HepG2 (cell line): Measurements from ENCODE around the gene GPS2. TPM values are rescaled to one million over a fixed set of nuclear protein-coding genes. Genes with fewer than 3 reads are reported as not detected.

ENCODE experiments used
- ADNP ChIP-seq: sonication (generic); formaldehyde crosslinking; IDR thresholded peaks from 2 replicates; pipeline ENCODE4 v1.4.0; 2020; ENCODE audit warnings: missing genetic modification reagents
- CEBPG ChIP-seq: IDR thresholded peaks from 2 replicates; pipeline ENCODE4 v1.6.1; 2016
- FIP1L1 ChIP-seq: fragments of 200-400 bp; formaldehyde crosslinking; IDR thresholded peaks from 2 replicates; pipeline ENCODE4 v1.6.1; 2018; ENCODE audit warnings: low read depth, mild to moderate bottlenecking, low read length, moderate library complexity, borderline replicate concordance; ENCODE audit not compliant: insufficient read depth
- GFI1 ChIP-seq: sonication (generic); formaldehyde crosslinking; IDR thresholded peaks from 2 replicates; pipeline ENCODE4 v1.5.0; 2020; ENCODE audit warnings: missing genetic modification reagents, mild to moderate bottlenecking, borderline replicate concordance
- HNRNPK ChIP-seq: fragments of 200-400 bp; formaldehyde crosslinking; IDR thresholded peaks from 2 replicates; pipeline ENCODE4 v1.6.1; 2018; ENCODE audit warnings: low read length, low read depth, moderate library complexity, mild to moderate bottlenecking; ENCODE audit not compliant: poor library complexity, severe bottlenecking
- KLF11 ChIP-seq: IDR thresholded peaks from 2 replicates; pipeline ENCODE4 v1.6.1; 2016; ENCODE audit warnings: missing compliant biosample characterization
- MEIS2 ChIP-seq: sonication (generic); formaldehyde crosslinking; IDR thresholded peaks from 2 replicates; pipeline ENCODE4 v1.9.0; 2021; ENCODE audit warnings: mild to moderate bottlenecking, missing genetic modification reagents
- SCMH1 ChIP-seq: sonication (generic); formaldehyde crosslinking; IDR thresholded peaks from 2 replicates; pipeline ENCODE4 v1.9.0; 2021; ENCODE audit warnings: missing genetic modification reagents, mild to moderate bottlenecking, borderline replicate concordance
- SIX1 ChIP-seq: sonication (generic); formaldehyde crosslinking; IDR thresholded peaks from 2 replicates; pipeline ENCODE4 v1.4.0; 2020; ENCODE audit warnings: missing genetic modification reagents, borderline replicate concordance
- U2AF1 ChIP-seq: fragments of 200-400 bp; formaldehyde crosslinking; optimal IDR thresholded peaks from 2 replicates; pipeline ENCODE3; 2017; ENCODE audit warnings: mild to moderate bottlenecking, low read depth, low read length
- YEATS2 ChIP-seq: sonication (generic); formaldehyde crosslinking; IDR thresholded peaks from 2 replicates; pipeline ENCODE4 v1.4.0; 2020; ENCODE audit warnings: missing genetic modification reagents, borderline replicate concordance
- ZBTB21 ChIP-seq: sonication (generic); formaldehyde crosslinking; IDR thresholded peaks from 2 replicates; pipeline ENCODE4 v1.4.0; 2020; ENCODE audit warnings: missing genetic modification reagents
- ZC3H4 ChIP-seq: sonication (generic); formaldehyde crosslinking; IDR thresholded peaks from 2 replicates; pipeline ENCODE4 v1.4.0; 2020; ENCODE audit warnings: missing genetic modification reagents, borderline replicate concordance
- ZMYM3 ChIP-seq: sonication (generic); formaldehyde crosslinking; IDR thresholded peaks from 2 replicates; pipeline ENCODE4 v1.5.1; 2020; ENCODE audit warnings: mild to moderate bottlenecking, missing genetic modification reagents
- ZNF577 ChIP-seq: sonication (generic); formaldehyde crosslinking; IDR thresholded peaks from 2 replicates; pipeline ENCODE4 v1.4.0; 2020; ENCODE audit warnings: mild to moderate bottlenecking, low read depth, missing genetic modification reagents, borderline replicate concordance
- ZNF652 ChIP-seq: IDR thresholded peaks from 2 replicates; pipeline ENCODE4 v1.6.1; 2016; ENCODE audit warnings: low read depth, borderline replicate concordance
- ZZZ3 ChIP-seq: sonication (generic); formaldehyde crosslinking; IDR thresholded peaks from 2 replicates; pipeline ENCODE4 v1.4.0; 2020; ENCODE audit warnings: missing genetic modification reagents, mild to moderate bottlenecking, borderline replicate concordance
- polyA plus RNA-seq, 8 experiments: library from polyadenylated mRNA; depleted of rRNA in 3 of 8; stranded (reverse) in 7 of 8; unstranded in 1 of 8; fragments of >200 nt; fragmentation: Illumina TruSeq in 4 of 8; extraction: Trizol in 4 of 8; gene quantifications; 2 replicates each; pipeline versions ENCODE4 v1.2.1 to v1.2.3, GENCODE V29; 2011 to 2016; ENCODE audit warnings: low read depth in 4 of 8, missing spikeins in 1 of 8, mixed read lengths in 1 of 8; ENCODE audit not compliant: insufficient read depth in 1 of 8
- total RNA-seq, 5 experiments: library from RNA; depleted of rRNA; stranded (reverse); fragments of >200 nt; fragmentation: Illumina TruSeq; extraction: Trizol; gene quantifications; 2 replicates each; pipeline ENCODE4 v1.2.3, GENCODE V29; 2016; ENCODE audit warnings: low read depth in 1 of 5
- TF ChIP-seq, protein P1 (sequence below): IDR thresholded peaks from 2 replicates; pipeline ENCODE4 v1.6.1; 2016; ENCODE audit warnings: missing genetic modification reagents, missing compliant biosample characterization
- TF ChIP-seq, protein P2 (sequence below), 2 experiments: sonication (generic) in 1 of 2; formaldehyde crosslinking in 1 of 2; IDR thresholded peaks; 2 replicates each; pipeline versions ENCODE4 v1.4.0 to v1.6.1; 2018 to 2020; ENCODE audit warnings: missing genetic modification reagents in 2 of 2, borderline replicate concordance in 1 of 2, low read depth in 1 of 2, mild to moderate bottlenecking in 1 of 2, missing biosample characterization in 1 of 2
- TF ChIP-seq, protein P3 (sequence below): sonication (generic); formaldehyde crosslinking; conservative IDR thresholded peaks from 2 replicates; pipeline ENCODE4 v1.8.0; 2022; ENCODE audit warnings: mild to moderate bottlenecking, moderate library complexity, missing genetic modification reagents
- TF ChIP-seq, protein P4 (sequence below): IDR thresholded peaks from 2 replicates; pipeline ENCODE4 v1.6.1; 2012; ENCODE audit warnings: inconsistent platforms

GPS2 gene
- total and polyA plus RNA-seq, 2 of the 13 experiments (the other 11 are each of a cell fraction or from before 2014, with no cell fraction given) = 58.0 to 59.4 TPM

DNA sequence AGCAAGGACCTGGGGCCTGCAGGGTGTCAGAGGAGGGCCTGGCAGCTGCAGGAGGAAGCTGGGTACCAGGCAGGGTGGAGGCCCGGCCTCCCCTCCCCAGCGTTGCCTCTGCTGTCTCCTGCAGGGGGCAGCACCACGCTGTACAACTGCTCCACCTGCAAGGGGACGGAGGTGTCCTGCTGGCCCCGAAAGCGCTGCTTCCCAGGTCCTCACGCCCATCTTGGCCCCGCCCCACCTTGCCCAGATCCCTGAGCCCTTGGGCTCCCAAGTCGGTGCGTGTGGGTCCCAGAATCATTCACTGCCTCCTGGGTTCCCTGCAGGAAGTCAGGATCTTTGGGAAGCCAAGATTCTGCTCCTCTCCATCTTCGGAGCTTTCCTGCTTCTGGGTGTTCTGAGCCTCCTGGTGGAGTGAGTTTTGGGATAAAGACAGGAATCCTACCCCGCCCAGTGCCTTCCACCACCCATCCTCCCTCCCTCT lies 41.0 kb upstream of the GPS2 start (continued):
- TF ChIP-seq ZNF577 (CRISPR knock-in tag) = no peak
- TF ChIP-seq HNRNPK = no peak
- TF ChIP-seq, protein P1, sequence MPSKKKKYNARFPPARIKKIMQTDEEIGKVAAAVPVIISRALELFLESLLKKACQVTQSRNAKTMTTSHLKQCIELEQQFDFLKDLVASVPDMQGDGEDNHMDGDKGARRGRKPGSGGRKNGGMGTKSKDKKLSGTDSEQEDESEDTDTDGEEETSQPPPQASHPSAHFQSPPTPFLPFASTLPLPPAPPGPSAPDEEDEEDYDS (CRISPR knock-in tag) = no peak
- TF ChIP-seq ZC3H4 = no peak
- no peak for TF ChIP-seq ZNF652 (CRISPR knock-in tag)
- TF ChIP-seq KLF11 = no peak
- TF ChIP-seq ZZZ3 (CRISPR knock-in tag) = no peak
- TF ChIP-seq, protein P2, sequence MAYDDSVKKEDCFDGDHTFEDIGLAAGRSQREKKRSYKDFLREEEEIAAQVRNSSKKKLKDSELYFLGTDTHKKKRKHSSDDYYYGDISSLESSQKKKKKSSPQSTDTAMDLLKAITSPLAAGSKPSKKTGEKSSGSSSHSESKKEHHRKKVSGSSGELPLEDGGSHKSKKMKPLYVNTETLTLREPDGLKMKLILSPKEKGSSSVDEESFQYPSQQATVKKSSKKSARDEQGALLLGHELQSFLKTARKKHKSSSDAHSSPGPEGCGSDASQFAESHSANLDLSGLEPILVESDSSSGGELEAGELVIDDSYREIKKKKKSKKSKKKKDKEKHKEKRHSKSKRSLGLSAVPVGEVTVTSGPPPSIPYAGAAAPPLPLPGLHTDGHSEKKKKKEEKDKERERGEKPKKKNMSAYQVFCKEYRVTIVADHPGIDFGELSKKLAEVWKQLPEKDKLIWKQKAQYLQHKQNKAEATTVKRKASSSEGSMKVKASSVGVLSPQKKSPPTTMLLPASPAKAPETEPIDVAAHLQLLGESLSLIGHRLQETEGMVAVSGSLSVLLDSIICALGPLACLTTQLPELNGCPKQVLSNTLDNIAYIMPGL (CRISPR knock-in tag; IDR thresholded peaks at IDR 0.05; ENCODE audit: borderline replicate concordance in 1 of 2, low read depth in 1 of 2) = peak; percentile 48 to 79; a peak in 3 of 4 replicates
- no peak for TF ChIP-seq ZMYM3 (CRISPR knock-in tag)
- no peak for TF ChIP-seq U2AF1
- no peak for TF ChIP-seq FIP1L1
- TF ChIP-seq ZBTB21 (CRISPR knock-in tag) = no peak
- TF ChIP-seq ADNP (CRISPR knock-in tag) = no peak
- peak; percentile 53; the same call in 1 of the 2 replicates for TF ChIP-seq YEATS2
- TF ChIP-seq CEBPG (CRISPR knock-in tag) = no peak
- TF ChIP-seq MEIS2 (CRISPR knock-in tag) = no peak
- TF ChIP-seq, protein P3, sequence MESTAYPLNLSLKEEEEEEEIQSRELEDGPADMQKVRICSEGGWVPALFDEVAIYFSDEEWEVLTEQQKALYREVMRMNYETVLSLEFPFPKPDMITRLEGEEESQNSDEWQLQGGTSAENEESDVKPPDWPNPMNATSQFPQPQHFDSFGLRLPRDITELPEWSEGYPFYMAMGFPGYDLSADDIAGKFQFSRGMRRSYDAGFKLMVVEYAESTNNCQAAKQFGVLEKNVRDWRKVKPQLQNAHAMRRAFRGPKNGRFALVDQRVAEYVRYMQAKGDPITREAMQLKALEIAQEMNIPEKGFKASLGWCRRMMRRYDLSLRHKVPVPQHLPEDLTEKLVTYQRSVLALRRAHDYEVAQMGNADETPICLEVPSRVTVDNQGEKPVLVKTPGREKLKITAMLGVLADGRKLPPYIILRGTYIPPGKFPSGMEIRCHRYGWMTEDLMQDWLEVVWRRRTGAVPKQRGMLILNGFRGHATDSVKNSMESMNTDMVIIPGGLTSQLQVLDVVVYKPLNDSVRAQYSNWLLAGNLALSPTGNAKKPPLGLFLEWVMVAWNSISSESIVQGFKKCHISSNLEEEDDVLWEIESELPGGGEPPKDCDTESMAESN (CRISPR knock-in tag) = 0 out of 2 replicates have a peak, but pooled peaks have one; percentile 22
- TF ChIP-seq, protein P4, sequence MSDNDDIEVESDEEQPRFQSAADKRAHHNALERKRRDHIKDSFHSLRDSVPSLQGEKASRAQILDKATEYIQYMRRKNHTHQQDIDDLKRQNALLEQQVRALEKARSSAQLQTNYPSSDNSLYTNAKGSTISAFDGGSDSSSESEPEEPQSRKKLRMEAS = peak; percentile 41; the same call in 1 of the 2 replicates
- no peak for TF ChIP-seq SIX1 (CRISPR knock-in tag)
- TF ChIP-seq SCMH1 = no peak
- no peak for TF ChIP-seq GFI1 (CRISPR knock-in tag)
